BLaER1 (cell line): ENCODE measurements around the gene TGFB3.
"Not testable (repeated sequence)": the region's sequence is repeated elsewhere in the genome, so short reads cannot be mapped to it uniquely, and the experiment has no call there.

Experiments
- H3K27ac ChIP-seq: shearing (Covaris generic); formaldehyde crosslinking; 2 replicates; pipeline ENCODE4 v1.8.1; 2022
- H3K27me3 ChIP-seq: shearing (Covaris generic); formaldehyde crosslinking; 2 replicates; pipeline ENCODE4 v1.8.1; 2022
- H3K36me3 ChIP-seq: shearing (Covaris generic); formaldehyde crosslinking; 2 replicates; pipeline ENCODE4 v1.8.1; 2022
- H3K4me1 ChIP-seq: shearing (Covaris generic); formaldehyde crosslinking; 2 replicates; pipeline ENCODE4 v1.8.1; 2022
- H3K4me2 ChIP-seq: shearing (Covaris generic); formaldehyde crosslinking; 2 replicates; pipeline ENCODE4 v1.8.1; 2022
- H3K4me3 ChIP-seq: shearing (Covaris generic); formaldehyde crosslinking; 2 replicates; pipeline ENCODE4 v1.8.1; 2022
- H3K9ac ChIP-seq: shearing (Covaris generic); formaldehyde crosslinking; 2 replicates; pipeline ENCODE4 v1.8.1; 2022
- H3K9me3 ChIP-seq: shearing (Covaris generic); formaldehyde crosslinking; 2 replicates; pipeline ENCODE4 v1.8.1; 2022
- H4K20me1 ChIP-seq: shearing (Covaris generic); formaldehyde crosslinking; 2 replicates; pipeline ENCODE4 v1.8.1; 2022
- Cebpa-rat ChIP-seq: shearing (Covaris generic); IDR thresholded peaks from 2 replicates; pipeline ENCODE4 v1.8.1; 2022

The TGFB3 gene

GRCh38 chr14:75933712-75934296 lies 48.0 kb downstream of the TGFB3 start:
- H4K20me1 ChIP-seq, result no peaks in the 10 kb centered on the region
- 0 out of 2 replicates have a peak, but pooled peaks cover 9% of the 10 kb centered on the region for H3K36me3 ChIP-seq
- no peaks in the 10 kb centered on the region for H3K27me3 ChIP-seq
- no peak for TF ChIP-seq Cebpa-rat
- no peak overlapping the region for H3K27ac ChIP-seq
- H3K9me3 ChIP-seq, result no peaks in the 10 kb centered on the region
- no peak overlapping the region for H3K4me3 ChIP-seq
- no peak overlapping the region for H3K4me2 ChIP-seq
- H3K9ac ChIP-seq, result no peak overlapping the region
- H3K4me1 ChIP-seq, result peaks cover 22% of the 10 kb centered on the region

DNA sequence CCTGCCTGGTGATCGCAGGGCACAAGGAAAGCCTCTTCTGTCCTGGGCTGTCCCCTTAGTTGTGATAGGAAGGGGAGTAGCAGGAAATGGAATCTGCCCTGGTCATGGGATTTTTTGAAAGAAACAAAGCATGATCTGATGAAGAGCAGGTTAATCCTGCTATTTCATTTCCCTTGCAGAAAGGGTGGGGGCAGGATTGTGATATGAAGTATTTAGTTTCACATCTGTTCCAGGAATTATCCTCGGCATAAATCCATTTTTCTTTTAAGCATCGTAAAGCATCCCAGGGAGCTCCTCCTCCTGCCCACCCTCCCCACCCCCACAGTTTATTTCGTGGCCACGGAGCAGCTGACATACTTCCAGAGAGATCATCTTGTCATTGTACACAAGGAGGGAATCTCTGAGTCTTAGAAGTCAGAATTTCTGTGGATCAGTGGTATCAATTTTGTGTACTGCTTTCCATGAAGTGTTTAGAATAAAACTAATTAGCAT lies 53.1 kb downstream of the TGFB3 start:
- Histone ChIP-seq H3K4me2 (no peak overlapping the region), H3K27ac (no peak overlapping the region), H3K4me1 (peaks cover 2% of the 10 kb centered on the region; the same call in 1 of the 2 replicates), H3K27me3 (no peaks in the 10 kb centered on the region; the same call in 1 of the 2 replicates), H3K9ac (no peak overlapping the region), H4K20me1 (no peaks in the 10 kb centered on the region), H3K4me3 (no peak overlapping the region), H3K36me3 (0 out of 2 replicates have a peak, but pooled peaks cover 9% of the 10 kb centered on the region), H3K9me3 (0 out of 2 replicates have a peak, but pooled peaks cover 3% of the 10 kb centered on the region)
- no peak for TF ChIP-seq Cebpa-rat

DNA sequence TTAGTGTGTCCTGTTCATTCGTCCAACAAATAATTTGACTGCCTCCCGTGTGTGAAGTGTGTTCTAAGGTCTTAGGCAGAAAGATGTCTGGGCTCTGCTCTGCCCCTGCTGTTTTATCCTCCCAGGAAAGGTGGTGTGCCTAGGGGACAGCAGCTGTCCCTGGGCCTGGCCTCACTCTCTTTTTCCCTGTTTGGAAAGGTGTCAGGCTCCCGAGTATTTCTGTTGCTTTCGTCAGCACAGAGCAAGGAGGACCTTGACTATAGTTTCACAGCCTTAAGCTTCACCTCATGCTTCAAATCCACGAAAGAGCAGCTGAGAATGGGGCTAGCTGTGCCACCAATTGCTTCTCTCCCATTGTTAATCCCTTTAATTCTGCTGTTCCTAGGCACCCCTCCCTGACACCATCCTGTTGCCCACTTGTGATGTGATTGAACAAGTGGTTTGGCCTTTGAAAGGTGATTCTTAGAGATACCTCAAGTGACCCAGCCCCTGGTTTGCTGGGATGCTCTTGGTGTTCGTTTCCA lies 54.2 kb downstream of the TGFB3 start:
- no peaks in the 10 kb centered on the region for H4K20me1 ChIP-seq
- H3K9me3 ChIP-seq, result 0 out of 2 replicates have a peak, but pooled peaks cover 3% of the 10 kb centered on the region
- no peaks in the 10 kb centered on the region; the same call in 1 of the 2 replicates for H3K27me3 ChIP-seq
- TF ChIP-seq Cebpa-rat, result no peak
- no peak overlapping the region for H3K4me3 ChIP-seq
- no peak overlapping the region for H3K27ac ChIP-seq
- H3K4me1 ChIP-seq, result no peaks in the 10 kb centered on the region
- H3K36me3 ChIP-seq, result no peaks in the 10 kb centered on the region
- H3K4me2 ChIP-seq, result no peak overlapping the region
- no peak overlapping the region for H3K9ac ChIP-seq

- Histone ChIP-seq H3K4me2 (no peak overlapping the region), H3K9ac (no peak overlapping the region), H4K20me1 (no peaks in the 10 kb centered on the region), H3K27me3 (no peaks in the 10 kb centered on the region; the same call in 1 of the 2 replicates), H3K27ac (no peak overlapping the region), H3K9me3 (0 out of 2 replicates have a peak, but pooled peaks cover 3% of the 10 kb centered on the region), H3K4me1 (no peaks in the 10 kb centered on the region), H3K4me3 (no peak overlapping the region), H3K36me3 (no peaks in the 10 kb centered on the region)
- no peak for TF ChIP-seq Cebpa-rat
Measured at GRCh38 chr14:75926431-75927115, 55.2 kb downstream of the TGFB3 start.

GRCh38 chr14:75925141-75925840 lies 56.5 kb downstream of the TGFB3 start:
- not testable (repeated sequence) for H3K36me3 ChIP-seq, H4K20me1 ChIP-seq, H3K9ac ChIP-seq, H3K4me2 ChIP-seq, H3K27me3 ChIP-seq, H3K4me3 ChIP-seq, H3K27ac ChIP-seq, H3K9me3 ChIP-seq, H3K4me1 ChIP-seq

GRCh38 chr14:75920421-75920820 lies 61.4 kb downstream of the TGFB3 start:
- not testable (repeated sequence) for H3K4me1 ChIP-seq, H3K27ac ChIP-seq, H4K20me1 ChIP-seq, H3K27me3 ChIP-seq, H3K4me2 ChIP-seq, H3K36me3 ChIP-seq, H3K9ac ChIP-seq, H3K4me3 ChIP-seq
- peaks cover 10% of the 10 kb centered on the region; the same call in 1 of the 2 replicates for H3K9me3 ChIP-seq

GRCh38 chr14:75917946-75918335 lies 63.9 kb downstream of the TGFB3 start:
- no peak for TF ChIP-seq Cebpa-rat
- Histone ChIP-seq H3K36me3 (0 out of 2 replicates have a peak, but pooled peaks cover 6% of the 10 kb centered on the region), H4K20me1 (no peaks in the 10 kb centered on the region), H3K4me1 (no peaks in the 10 kb centered on the region), H3K9me3 (peaks cover 8% of the 10 kb centered on the region; the same call in 1 of the 2 replicates), H3K4me2 (no peak overlapping the region), H3K27ac (no peak overlapping the region), H3K4me3 (no peak overlapping the region), H3K27me3 (no peaks in the 10 kb centered on the region), H3K9ac (no peak overlapping the region)

- no peak for TF ChIP-seq Cebpa-rat
- Histone ChIP-seq H3K4me1 (no peaks in the 10 kb centered on the region), H4K20me1 (no peaks in the 10 kb centered on the region), H3K36me3 (0 out of 2 replicates have a peak, but pooled peaks cover 6% of the 10 kb centered on the region), H3K27ac (no peak overlapping the region), H3K4me3 (no peak overlapping the region), H3K27me3 (no peaks in the 10 kb centered on the region), H3K9ac (no peak overlapping the region), H3K4me2 (no peak overlapping the region), H3K9me3 (peaks cover 8% of the 10 kb centered on the region; the same call in 1 of the 2 replicates)
Measured at GRCh38 chr14:75917322-75917945, 64.4 kb downstream of the TGFB3 start.

DNA sequence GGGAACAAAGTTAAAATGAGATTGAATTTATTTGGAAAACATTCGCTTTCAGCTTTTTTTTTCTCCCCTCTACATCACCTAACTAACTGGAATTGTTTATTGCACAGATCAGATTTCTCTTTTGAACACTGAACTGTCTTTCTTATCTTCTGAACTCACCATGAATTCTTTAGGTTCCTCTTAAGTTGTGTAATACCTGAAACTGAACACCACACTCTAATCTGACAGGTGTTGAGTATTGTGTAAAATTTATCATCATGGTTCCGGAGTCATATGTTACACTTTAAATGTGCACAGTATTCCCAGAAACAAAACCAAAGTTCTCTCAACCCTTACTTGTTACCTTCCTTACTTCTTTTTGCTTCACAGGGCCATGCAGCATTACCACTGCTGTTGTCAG lies 66.8 kb downstream of the TGFB3 start:
- Histone ChIP-seq H3K27me3 (no peaks in the 10 kb centered on the region), H3K9me3 (peaks cover 1% of the 10 kb centered on the region; the same call in 1 of the 2 replicates), H4K20me1 (no peaks in the 10 kb centered on the region), H3K4me3 (no peak overlapping the region), H3K36me3 (0 out of 2 replicates have a peak, but pooled peaks cover 6% of the 10 kb centered on the region), H3K27ac (no peak overlapping the region), H3K9ac (no peak overlapping the region), H3K4me1 (no peaks in the 10 kb centered on the region), H3K4me2 (no peak overlapping the region)
- TF ChIP-seq Cebpa-rat, result no peak
